HTR-8/SVneo (cell line): ENCODE results near the gene NUP214.

ENCODE experiments used
- DNase-seq: peaks from one replicate; pipeline ENCODE4 v3.0.0; 2011; ENCODE audit warnings: low spot score, mixed read lengths; ENCODE audit not compliant: insufficient read length
- FAIRE-seq: peaks from 2 replicates; lab custom pipeline; 2011; peaks lifted over from hg19 to GRCh38; lab: Jason Lieb, UNC

NUP214 gene

GRCh38 chr9:131125288-131126058, at the start of gene NUP214:
NUP214 (plus strand) TSS chr9:131125586; CDS start chr9:131125705, 119 bp downstream.
- peak; percentile 97 for DNase-seq
- FAIRE-seq = peak; percentile 95

DNA sequence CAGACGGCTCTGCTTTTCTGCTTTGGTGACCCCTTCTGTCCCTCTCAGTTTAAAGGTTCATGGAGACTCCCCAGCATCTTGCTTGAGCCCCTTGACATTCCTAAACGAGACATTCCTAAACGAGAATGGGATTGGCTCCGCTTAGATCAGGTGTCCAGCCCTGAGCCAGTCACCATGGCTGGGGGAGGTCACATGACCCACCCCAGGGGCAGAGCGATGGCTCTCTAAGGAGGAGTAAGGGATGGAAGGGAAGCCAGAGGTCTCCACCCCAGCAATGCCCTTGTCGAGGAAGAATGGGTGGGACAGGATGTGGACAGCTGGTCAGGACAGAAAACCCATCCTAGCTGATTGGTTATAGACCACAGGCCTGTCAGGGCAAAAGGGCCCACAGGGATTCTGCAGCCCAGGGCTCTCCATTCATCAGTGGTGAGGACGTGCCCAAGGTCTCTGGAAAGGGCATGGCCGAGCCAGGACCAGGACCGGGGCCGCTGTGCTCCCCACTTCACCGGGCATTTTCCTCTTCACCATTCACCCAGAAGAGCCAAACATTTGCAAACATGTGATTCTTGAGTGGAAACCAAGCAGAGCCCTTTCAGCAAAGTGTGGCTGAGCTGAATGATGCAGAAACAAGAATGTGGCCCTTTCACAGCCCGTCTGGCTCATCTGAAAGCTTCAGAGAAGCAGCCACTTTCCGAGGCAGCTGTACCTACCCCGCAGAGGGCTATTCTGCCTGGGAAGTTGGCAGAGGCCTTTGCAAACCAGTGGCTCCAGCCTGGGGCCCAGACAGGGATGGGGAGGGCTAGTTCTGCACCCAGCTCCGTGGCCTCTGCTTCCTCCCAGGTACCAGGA, 48.8 kb upstream of the NUP214 start:
- DNase-seq (no peak), FAIRE-seq (no peak)

GRCh38 chr9:131078427-131079366, 46.7 kb upstream of the NUP214 start:
- FAIRE-seq (no peak), DNase-seq (no peak)

DNA sequence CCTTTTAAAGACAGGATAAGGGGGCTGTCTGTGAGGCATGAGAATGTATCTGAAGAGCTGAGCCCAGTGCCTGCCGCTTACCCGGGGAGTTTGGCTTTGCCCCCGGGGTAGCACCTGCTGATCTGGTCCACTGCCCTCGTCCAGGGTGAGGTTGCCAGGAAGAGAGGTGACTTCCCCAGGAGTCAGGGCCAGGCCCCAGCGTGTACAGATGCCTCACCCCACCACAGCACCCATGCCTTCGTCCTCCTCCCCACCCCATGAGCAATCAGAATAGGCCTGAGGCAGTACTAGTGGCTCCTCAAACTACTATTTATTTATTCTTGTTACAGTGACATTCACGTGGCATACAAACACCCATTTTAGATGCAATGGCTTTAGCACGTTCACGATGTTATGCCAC, 44.8 kb upstream of the NUP214 start:
- FAIRE-seq (no peak), DNase-seq (no peak)

GRCh38 chr9:131081868-131082267, 43.5 kb upstream of the NUP214 start:
- DNase-seq = no peak
- no peak for FAIRE-seq

- FAIRE-seq (no peak), DNase-seq (no peak)
Observed at GRCh38 chr9:131082774-131083512, 42.4 kb upstream of the NUP214 start.

GRCh38 chr9:131084661-131085369, 40.6 kb upstream of the NUP214 start:
- no peak for FAIRE-seq
- no peak for DNase-seq

DNA sequence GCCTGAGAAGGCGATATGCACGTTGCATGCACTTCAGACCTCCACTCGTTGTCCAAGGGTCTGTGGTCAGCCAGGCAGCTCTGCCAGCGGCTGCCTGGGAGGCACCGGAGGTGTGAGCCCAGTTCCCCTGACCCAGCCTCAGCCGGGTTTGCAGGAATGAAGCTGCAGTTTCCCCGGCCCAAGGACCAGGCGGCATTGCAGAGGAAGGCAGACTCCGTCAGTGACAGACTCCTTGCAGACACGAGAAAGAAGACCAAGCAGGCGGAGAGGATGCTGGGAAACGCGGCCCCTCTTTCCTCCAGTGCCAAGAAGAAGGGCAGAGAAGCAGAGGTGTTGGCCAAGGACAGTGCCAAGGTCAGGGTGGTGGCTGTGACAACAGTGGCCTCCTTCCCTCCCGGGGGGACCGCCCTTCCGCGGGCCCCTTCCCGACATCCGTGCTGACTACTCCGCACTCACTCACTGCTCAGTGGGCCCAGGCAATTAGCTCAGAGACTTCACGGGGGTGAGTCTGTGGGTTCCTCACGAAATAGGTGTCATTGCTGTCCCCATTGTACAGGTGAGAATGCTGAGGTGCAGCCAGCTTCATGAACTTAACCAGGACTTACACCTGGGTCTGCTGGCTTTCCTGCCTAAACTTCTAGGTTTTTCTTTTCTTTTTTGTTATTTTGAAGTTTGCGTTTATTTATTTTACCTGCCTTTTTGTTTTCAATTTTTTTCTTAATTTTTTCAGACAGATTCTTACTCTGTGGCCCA, 39.8 kb upstream of the NUP214 start:
- DNase-seq (no peak), FAIRE-seq (no peak)

GRCh38 chr9:131087354-131087893, 38.0 kb upstream of the NUP214 start:
- no peak for FAIRE-seq
- no peak for DNase-seq

GRCh38 chr9:131090025-131090787, 35.2 kb upstream of the NUP214 start:
- DNase-seq = no peak
- no peak for FAIRE-seq

- DNase-seq (no peak), FAIRE-seq (no peak)
Observed at GRCh38 chr9:131091352-131091992, 33.9 kb upstream of the NUP214 start.

DNA sequence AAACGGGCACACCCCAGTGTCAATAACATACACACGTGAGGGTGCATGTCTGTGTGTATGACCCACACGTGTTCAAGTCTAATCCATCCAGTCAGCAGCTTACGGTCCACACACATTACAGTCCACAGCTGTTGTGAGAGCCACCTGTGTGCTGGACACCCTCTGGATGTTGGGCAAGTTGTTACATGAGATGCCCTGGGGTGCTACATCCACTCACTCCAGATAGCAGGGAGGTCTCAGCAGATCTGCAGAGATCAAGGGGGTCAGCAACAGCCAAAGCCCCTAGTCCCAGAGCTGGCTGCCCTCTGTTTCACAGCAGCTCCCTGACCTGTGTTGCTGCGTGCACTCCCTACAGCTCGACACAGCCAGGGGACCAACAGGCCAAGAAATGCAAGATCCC, 33.4 kb upstream of the NUP214 start:
- DNase-seq = no peak
- no peak for FAIRE-seq

GRCh38 chr9:131092548-131093440, 32.6 kb upstream of the NUP214 start:
- DNase-seq = no peak

GRCh38 chr9:131094015-131094414, 31.4 kb upstream of the NUP214 start:
- FAIRE-seq (no peak), DNase-seq (no peak)

More at GRCh38 chr9:131092548-131093440, 32.6 kb upstream of the NUP214 start:
- no peak for FAIRE-seq

DNA sequence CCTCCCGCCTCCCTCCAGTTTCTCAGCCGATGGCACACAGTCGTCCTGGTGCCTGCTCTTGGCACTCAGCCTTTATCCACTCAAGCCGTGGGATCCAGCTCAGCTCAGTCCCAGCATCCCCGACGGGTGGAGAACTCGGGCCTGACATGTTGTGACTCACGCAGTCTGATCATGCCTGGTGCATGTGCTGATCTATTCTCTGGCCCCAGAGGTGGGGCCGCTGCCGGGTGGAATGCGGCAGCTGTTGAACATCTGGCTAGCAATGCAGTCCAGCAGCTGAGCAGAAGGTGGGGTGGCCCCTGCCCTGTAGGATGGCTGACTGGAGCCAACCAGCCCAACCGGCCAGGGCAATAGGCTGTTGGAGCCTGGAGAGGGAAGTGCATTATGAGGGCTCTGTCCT, 30.8 kb upstream of the NUP214 start:
- DNase-seq = no peak
- FAIRE-seq = no peak
